Mesenchymal stem cell (in vitro differentiated cells and primary cell): ENCODE results near the gene MED6.

Experiments
- DNase-seq: peaks from one replicate; pipeline ENCODE4 v3.0.0-alpha.2; 2013
- H2AFZ ChIP-seq: one replicate; pipeline ENCODE4 v1.6.1; 2013; ENCODE audit warnings: low read depth, mild to moderate bottlenecking, control low read depth, inconsistent platforms, low read length, moderate library complexity
- H2AK5ac ChIP-seq: 2 replicates; pipeline ENCODE4 v1.6.1; 2013; ENCODE audit warnings: low read length, moderate library complexity, mild to moderate bottlenecking, inconsistent platforms; ENCODE audit not compliant: severe bottlenecking
- H2BK120ac ChIP-seq: one replicate; pipeline ENCODE4 v1.6.1; 2013; ENCODE audit warnings: low read depth, mild to moderate bottlenecking, inconsistent platforms, low read length, moderate library complexity
- H2BK12ac ChIP-seq, 2 experiments: one replicate each; pipeline ENCODE4 v1.6.1; 2013; ENCODE audit warnings: inconsistent platforms in 2 of 2, low read length in 2 of 2, mild to moderate bottlenecking in 2 of 2, moderate library complexity in 2 of 2, control low read depth in 1 of 2
- H2BK15ac ChIP-seq: one replicate; pipeline ENCODE4 v1.6.1; 2013; ENCODE audit warnings: mild to moderate bottlenecking, low read depth, inconsistent platforms; ENCODE audit not compliant: poor library complexity, severe bottlenecking
- H2BK5ac ChIP-seq: 2 replicates; pipeline ENCODE4 v1.6.1; 2013; ENCODE audit warnings: low read depth, mild to moderate bottlenecking, low read length, control low read depth, inconsistent platforms; ENCODE audit not compliant: poor library complexity, severe bottlenecking
- H3K14ac ChIP-seq, 2 experiments: one replicate each; pipeline ENCODE4 v1.6.1; 2013; ENCODE audit warnings: inconsistent platforms in 2 of 2, low read length in 2 of 2, control low read depth in 1 of 2, mild to moderate bottlenecking in 1 of 2, moderate library complexity in 1 of 2
- H3K18ac ChIP-seq, 2 experiments: one replicate each; pipeline ENCODE4 v1.6.1; 2013; ENCODE audit warnings: inconsistent platforms in 2 of 2, low read length in 2 of 2, control low read depth in 1 of 2, low read depth in 1 of 2, mild to moderate bottlenecking in 1 of 2
- H3K23ac ChIP-seq, 2 experiments: one replicate each; pipeline ENCODE4 v1.6.1; 2013; ENCODE audit warnings: inconsistent platforms in 2 of 2, low read length in 2 of 2, mild to moderate bottlenecking in 2 of 2, moderate library complexity in 2 of 2, control low read depth in 1 of 2
- H3K27ac ChIP-seq: 2 replicates; pipeline ENCODE4 v1.5.1; 2013; ENCODE audit warnings: mild to moderate bottlenecking, moderate library complexity, low read length, control low read depth, inconsistent platforms; ENCODE audit not compliant: poor library complexity, severe bottlenecking
- H3K27me3 ChIP-seq, 2 experiments: 2 replicates each; pipeline versions ENCODE4 v1.6.1 to v1.7.0; 2013; ENCODE audit warnings: low read length in 2 of 2, mild to moderate bottlenecking in 2 of 2, moderate library complexity in 2 of 2, control low read depth in 1 of 2, inconsistent platforms in 1 of 2; ENCODE audit not compliant: control insufficient read depth in 1 of 2, insufficient read depth in 1 of 2
- H3K36me3 ChIP-seq, 2 experiments: 2 replicates each; pipeline versions ENCODE4 v1.6.1 to v1.7.0; 2013; ENCODE audit warnings: low read length in 2 of 2, control low read depth in 1 of 2, inconsistent platforms in 1 of 2, low read depth in 1 of 2, mild to moderate bottlenecking in 1 of 2; ENCODE audit not compliant: insufficient read depth in 2 of 2, control insufficient read depth in 1 of 2
- H3K4ac ChIP-seq, 2 experiments: one replicate each; pipeline ENCODE4 v1.6.1; 2013; ENCODE audit warnings: inconsistent platforms in 2 of 2, low read length in 2 of 2, mild to moderate bottlenecking in 2 of 2, moderate library complexity in 2 of 2, control low read depth in 1 of 2, low read depth in 1 of 2
- H3K4me1 ChIP-seq: 2 replicates; pipeline ENCODE4 v1.6.1; 2013; ENCODE audit warnings: low read depth, low read length, control low read depth; ENCODE audit not compliant: control insufficient read depth, insufficient read depth
- H3K4me2 ChIP-seq: 2 replicates; pipeline ENCODE4 v1.6.1; 2013; ENCODE audit warnings: low read length, mild to moderate bottlenecking, inconsistent platforms; ENCODE audit not compliant: poor library complexity, severe bottlenecking
- H3K4me3 ChIP-seq, 2 experiments: 2 replicates each; pipeline versions ENCODE4 v1.5.1 to v1.7.0; 2013; ENCODE audit warnings: low read length in 2 of 2, mild to moderate bottlenecking in 2 of 2, control low read depth in 1 of 2, low read depth in 1 of 2; ENCODE audit not compliant: insufficient read depth in 1 of 2
- H3K79me1 ChIP-seq: replicated peaks from 2 replicates; pipeline ENCODE4 v1.6.1; 2013; ENCODE audit warnings: mild to moderate bottlenecking, control low read depth, low read length, inconsistent platforms; ENCODE audit not compliant: poor library complexity, severe bottlenecking
- H3K9ac ChIP-seq: 2 replicates; pipeline ENCODE4 v1.7.0; 2013; ENCODE audit warnings: mild to moderate bottlenecking, low read length, moderate library complexity
- H3K9me3 ChIP-seq: 2 replicates; pipeline ENCODE4 v1.7.0; 2013; ENCODE audit warnings: mild to moderate bottlenecking, low read length; ENCODE audit not compliant: control insufficient read depth
- H4K8ac ChIP-seq: one replicate; pipeline ENCODE4 v1.6.1; 2013; ENCODE audit warnings: inconsistent platforms, mild to moderate bottlenecking, low read length, moderate library complexity
- H4K91ac ChIP-seq: one replicate; pipeline ENCODE4 v1.6.1; 2013; ENCODE audit warnings: mild to moderate bottlenecking, low read length, inconsistent platforms
- WGBS: methylation state at CpG from one replicate; pipeline ENCODE4 v1.1.7; 2013; ENCODE audit warnings: mixed read lengths; 5-methylcytosine and 5-hydroxymethylcytosine counted together

Gene MED6

DNA sequence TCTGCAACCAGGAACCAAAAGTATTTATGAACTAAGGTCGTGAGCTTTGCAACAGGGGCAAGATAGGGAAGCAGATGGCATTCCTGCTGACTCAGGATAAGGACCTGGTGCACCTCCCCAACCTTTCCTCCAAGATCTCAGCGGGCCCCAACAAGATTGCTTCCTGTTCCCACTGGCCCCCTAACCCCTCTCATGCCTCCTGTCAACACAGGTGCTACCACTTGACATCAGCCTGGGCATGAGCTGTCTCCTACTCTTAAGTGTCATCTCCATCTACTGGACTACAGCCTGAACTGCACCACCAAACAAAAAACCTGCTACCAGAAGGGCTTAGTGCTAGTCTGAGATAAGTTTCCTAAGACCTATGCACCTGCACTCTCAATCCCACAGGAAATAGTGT, 32.7 kb downstream of the MED6 start:
- H3K4me2 ChIP-seq: no peak overlapping the region
- H3K23ac ChIP-seq: no peak overlapping the region
- H2AFZ ChIP-seq: no peak overlapping the region
- H3K18ac ChIP-seq: no peak overlapping the region
- peak; percentile 46 for DNase-seq
- H3K79me1 ChIP-seq: peaks cover 17% of the 10 kb centered on the region
- peaks cover 18 to 47% of the 10 kb centered on the region in 2 experiments for H3K36me3 ChIP-seq
- no peaks in the 10 kb centered on the region for H3K27me3 ChIP-seq
- no peaks in the 10 kb centered on the region for H3K4me1 ChIP-seq
- no peak overlapping the region for H4K91ac ChIP-seq
- H2BK15ac ChIP-seq: no peak overlapping the region
- no peak overlapping the region for H4K8ac ChIP-seq
- H2BK5ac ChIP-seq: no peak overlapping the region
- H2BK120ac ChIP-seq: no peak overlapping the region
- no peak overlapping the region for H3K4me3 ChIP-seq
- H2BK12ac ChIP-seq: no peak overlapping the region
- H3K27ac ChIP-seq: no peak overlapping the region
- WGBS: 73% methylated on average over 2 of the region's 2 CpGs
- no peak overlapping the region for H3K4ac ChIP-seq
- peaks cover 10% of the 10 kb centered on the region for H3K9me3 ChIP-seq
- no peak overlapping the region for H3K14ac ChIP-seq
- no peak overlapping the region for H2AK5ac ChIP-seq
- no peak overlapping the region for H3K9ac ChIP-seq

DNA sequence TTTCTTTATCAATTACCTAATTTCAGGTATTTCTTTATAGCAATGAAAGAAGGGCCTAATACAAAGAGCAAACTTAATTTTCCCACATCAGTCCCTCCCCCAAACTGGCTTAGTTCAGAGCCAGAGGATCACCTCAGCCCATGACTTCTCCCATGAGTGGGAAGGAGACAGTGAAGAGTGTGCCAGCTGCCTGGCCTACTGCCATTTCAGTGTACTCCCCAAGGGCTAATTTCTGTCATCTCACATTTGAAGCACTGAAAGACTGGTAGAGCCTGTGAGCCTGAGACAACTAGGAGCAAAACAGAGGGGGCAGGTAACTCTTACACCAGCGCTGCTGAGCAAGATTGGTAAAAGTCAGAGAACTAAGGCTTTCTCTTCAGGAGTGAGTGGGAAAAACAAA, 36.6 kb downstream of the MED6 start:
- no peak overlapping the region for H3K18ac ChIP-seq
- H3K4me1 ChIP-seq: no peaks in the 10 kb centered on the region
- peaks cover 25 to 61% of the 10 kb centered on the region in 2 experiments for H3K36me3 ChIP-seq
- no peak overlapping the region for H3K4me2 ChIP-seq
- H3K79me1 ChIP-seq: peaks cover 20% of the 10 kb centered on the region
- no peak overlapping the region for H2BK12ac ChIP-seq
- no peak overlapping the region for H3K4me3 ChIP-seq
- H2BK120ac ChIP-seq: no peak overlapping the region
- no peaks in the 10 kb centered on the region for H3K27me3 ChIP-seq
- H2AFZ ChIP-seq: no peak overlapping the region
- H4K91ac ChIP-seq: no peak overlapping the region
- no peak overlapping the region for H2BK15ac ChIP-seq
- WGBS: 100% methylated on average over 1 of the region's 1 CpG
- H3K4ac ChIP-seq: no peak overlapping the region
- H3K27ac ChIP-seq: no peak overlapping the region
- H3K9me3 ChIP-seq: peaks cover 15% of the 10 kb centered on the region
- no peak overlapping the region for H3K23ac ChIP-seq
- H2AK5ac ChIP-seq: no peak overlapping the region
- no peak overlapping the region for H3K14ac ChIP-seq
- no peak overlapping the region for H2BK5ac ChIP-seq
- H3K9ac ChIP-seq: no peak overlapping the region
- no peak for DNase-seq
- no peak overlapping the region for H4K8ac ChIP-seq

DNA sequence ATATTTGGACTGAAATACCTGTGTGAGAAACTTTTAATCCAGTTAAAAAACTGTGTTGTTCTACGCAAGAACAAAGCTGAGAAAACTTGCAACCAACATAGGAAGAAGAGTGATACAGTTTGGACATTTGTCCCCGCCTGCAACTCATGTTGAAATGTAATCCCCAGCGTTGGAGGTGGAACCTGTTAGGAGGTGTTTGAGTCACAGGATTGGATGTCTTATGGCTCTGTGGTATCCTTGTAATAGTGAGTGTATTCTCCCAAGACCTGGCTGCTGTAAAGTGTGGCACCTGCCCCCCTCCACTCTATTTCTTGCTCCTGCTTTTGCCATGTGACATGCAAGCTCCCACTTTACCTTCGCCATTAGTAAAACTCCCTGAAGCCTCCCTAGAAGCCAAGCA, 37.0 kb downstream of the MED6 start:
- peaks cover 15% of the 10 kb centered on the region for H3K9me3 ChIP-seq
- no peak overlapping the region for H3K27ac ChIP-seq
- H3K4me3 ChIP-seq: no peak overlapping the region
- no peak overlapping the region for H3K4ac ChIP-seq
- WGBS: 97% methylated on average over 4 of the region's 4 CpGs
- H3K79me1 ChIP-seq: peaks cover 20% of the 10 kb centered on the region
- DNase-seq: no peak
- H2AFZ ChIP-seq: no peak overlapping the region
- no peaks in the 10 kb centered on the region for H3K27me3 ChIP-seq
- no peak overlapping the region for H2BK12ac ChIP-seq
- H3K18ac ChIP-seq: no peak overlapping the region
- no peak overlapping the region for H3K23ac ChIP-seq
- H3K9ac ChIP-seq: no peak overlapping the region
- H2BK15ac ChIP-seq: no peak overlapping the region
- no peak overlapping the region for H3K14ac ChIP-seq
- H3K4me1 ChIP-seq: no peaks in the 10 kb centered on the region
- H3K36me3 ChIP-seq: peaks cover 25 to 61% of the 10 kb centered on the region in 2 experiments
- H4K91ac ChIP-seq: no peak overlapping the region
- no peak overlapping the region for H4K8ac ChIP-seq
- no peak overlapping the region for H2BK120ac ChIP-seq
- H2AK5ac ChIP-seq: no peak overlapping the region
- no peak overlapping the region for H3K4me2 ChIP-seq
- no peak overlapping the region for H2BK5ac ChIP-seq

DNA sequence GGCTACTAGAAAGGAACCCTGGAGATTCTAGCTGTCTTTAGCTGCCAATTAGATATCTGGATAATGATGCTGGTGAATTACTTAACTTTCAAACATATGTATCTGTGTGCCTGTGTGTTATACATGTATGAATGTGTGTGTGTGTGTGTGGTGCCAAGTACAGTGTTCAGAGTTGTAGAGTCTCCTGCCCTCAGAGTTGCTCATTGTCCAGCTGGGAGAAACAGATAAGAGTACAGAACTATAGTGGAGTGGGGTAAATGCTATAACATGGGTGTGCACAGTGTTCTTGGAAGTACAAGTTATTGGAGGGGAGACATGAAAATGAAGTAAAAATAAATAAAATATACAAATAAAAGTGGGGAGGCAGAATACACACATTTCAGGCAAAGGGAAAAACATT, 42.1 kb downstream of the MED6 start:
- Histone ChIP-seq H4K8ac (no peak overlapping the region), H2BK12ac (no peak overlapping the region), H4K91ac (no peak overlapping the region), H3K9ac (no peak overlapping the region), H2AK5ac (no peak overlapping the region), H3K14ac (no peak overlapping the region), H2BK120ac (no peak overlapping the region), H2BK5ac (no peak overlapping the region), H3K4me3 (no peak overlapping the region), H2AFZ (no peak overlapping the region), H3K79me1 (peaks cover 7% of the 10 kb centered on the region), H3K27me3 (no peaks in the 10 kb centered on the region), H3K27ac (no peak overlapping the region), H2BK15ac (no peak overlapping the region), H3K9me3 (peaks cover 5% of the 10 kb centered on the region), H3K4ac (no peak overlapping the region), H3K18ac (no peak overlapping the region), H3K36me3 (peaks cover 13 to 27% of the 10 kb centered on the region in 2 experiments), H3K23ac (no peak overlapping the region), H3K4me1 (no peaks in the 10 kb centered on the region), H3K4me2 (no peak overlapping the region)
- no peak for DNase-seq
